Suprapubic skin (tissue), 4 donors: Measurements from ENCODE around the gene CLEC4F. TPM values are rescaled to one million over a fixed set of nuclear protein-coding genes. Genes with fewer than 3 reads are reported as not detected.

Experiments used
- DNase-seq, 2 donors: peaks; one replicate each; pipeline ENCODE4 v3.0.0-alpha.2; 2019; ENCODE audit warnings: low spot score in 2 of 2
- H3K27ac ChIP-seq: fragments of 200-600 bp; sonication (generic); one replicate; pipeline ENCODE4 v1.5.1; 2019
- H3K27me3 ChIP-seq: fragments of 200-600 bp; sonication (generic); one replicate; pipeline ENCODE4 v1.5.1; 2019
- H3K36me3 ChIP-seq: fragments of 200-600 bp; sonication (generic); one replicate; pipeline ENCODE4 v1.5.1; 2019
- H3K4me1 ChIP-seq: fragments of 200-600 bp; sonication (generic); one replicate; pipeline ENCODE4 v1.5.1; 2019
- H3K4me3 ChIP-seq: fragments of 200-600 bp; sonication (generic); one replicate; pipeline ENCODE4 v1.5.1; 2019; ENCODE audit warnings: mild to moderate bottlenecking
- H3K9me3 ChIP-seq: fragments of 200-600 bp; sonication (generic); one replicate; pipeline ENCODE4 v1.5.1; 2019
- CTCF ChIP-seq, 2 donors: fragments of 200-600 bp in 1 of 2; fragments of 450-650 bp in 1 of 2; sonication (generic) in 1 of 2; IDR thresholded peaks; one replicate each; pipeline ENCODE4 v1.5.1; 2016 to 2019; ENCODE audit warnings: antibody characterized with exemption in 2 of 2, mild to moderate bottlenecking in 1 of 2, moderate library complexity in 1 of 2
- EP300 ChIP-seq: sonication (generic); formaldehyde crosslinking; IDR thresholded peaks from one replicate; pipeline ENCODE4 v1.6.1; 2017; ENCODE audit warnings: antibody characterized with exemption
- POLR2A ChIP-seq, 2 donors: fragments of 450-650 bp; IDR thresholded peaks; one replicate each; pipeline ENCODE4 v1.6.1; 2017; ENCODE audit warnings: antibody characterized with exemption in 2 of 2, mild to moderate bottlenecking in 2 of 2, moderate library complexity in 2 of 2
- POLR2AphosphoS5 ChIP-seq, 3 donors: sonication (generic); formaldehyde crosslinking; IDR thresholded peaks; one replicate each; pipeline ENCODE4 v1.6.1; 2017; ENCODE audit warnings: antibody characterized with exemption in 3 of 3
- WGBS: methylation state at CpG from one replicate; pipeline ENCODE4 v1.1.5; 2018; 5-methylcytosine and 5-hydroxymethylcytosine counted together
- total RNA-seq, 4 donors: library from RNA; depleted of rRNA; stranded (reverse); fragments of >200 nt; gene quantifications; one replicate each; pipeline ENCODE4 v1.1.0, GENCODE V29; 2016

CLEC4F gene
- total RNA-seq, 4 donors from 2014 or later: 0.60 to 3.0 (median 0.93) TPM

GRCh38 chr2:70852824-70853223 lies 32.4 kb upstream of the CLEC4F start:
- no peak for DNase-seq
- no peaks in the 10 kb centered on the region for H3K4me1 ChIP-seq
- H3K4me3 ChIP-seq: no peak overlapping the region
- WGBS: 83% methylated on average over 1 of the region's 1 CpG
- H3K27ac ChIP-seq: no peak overlapping the region
- no peak for TF ChIP-seq POLR2AphosphoS5 (IDR thresholded peaks at IDR 0.05)
- TF ChIP-seq CTCF (IDR thresholded peaks at IDR 0.05): no peak
- no peak for TF ChIP-seq EP300
- peaks cover 3% of the 10 kb centered on the region for H3K27me3 ChIP-seq
- H3K36me3 ChIP-seq: no peaks in the 10 kb centered on the region
- H3K9me3 ChIP-seq: no peaks in the 10 kb centered on the region

- peaks cover 3% of the 10 kb centered on the region for H3K27me3 ChIP-seq
- no peaks in the 10 kb centered on the region for H3K4me1 ChIP-seq
- no peak overlapping the region for H3K27ac ChIP-seq
- DNase-seq: no peak
- H3K4me3 ChIP-seq: no peak overlapping the region
- H3K9me3 ChIP-seq: no peaks in the 10 kb centered on the region
- no peak for TF ChIP-seq EP300
- no peak for TF ChIP-seq CTCF (IDR thresholded peaks at IDR 0.05)
- TF ChIP-seq POLR2AphosphoS5 (IDR thresholded peaks at IDR 0.05): no peak
- TF ChIP-seq POLR2A (IDR thresholded peaks at IDR 0.05): no peak
- WGBS: 66% methylated on average over 4 of the region's 4 CpGs
- H3K36me3 ChIP-seq: no peaks in the 10 kb centered on the region
Observed at GRCh38 chr2:70851704-70852103, 31.3 kb upstream of the CLEC4F start.

GRCh38 chr2:70850925-70851324 lies 30.5 kb upstream of the CLEC4F start:
- no peaks in the 10 kb centered on the region for H3K4me1 ChIP-seq
- H3K4me3 ChIP-seq: no peak overlapping the region
- TF ChIP-seq CTCF (IDR thresholded peaks at IDR 0.05) (no peak), POLR2AphosphoS5 (IDR thresholded peaks at IDR 0.05) (no peak), EP300 (no peak), POLR2A (IDR thresholded peaks at IDR 0.05) (no peak)
- no peak overlapping the region for H3K27ac ChIP-seq
- no peaks in the 10 kb centered on the region for H3K36me3 ChIP-seq
- H3K9me3 ChIP-seq: no peaks in the 10 kb centered on the region
- WGBS: 61% methylated on average over 2 of the region's 2 CpGs
- DNase-seq: no peak
- H3K27me3 ChIP-seq: peaks cover 3% of the 10 kb centered on the region

- H3K4me3 ChIP-seq: no peak overlapping the region
- no peaks in the 10 kb centered on the region for H3K4me1 ChIP-seq
- no peak for TF ChIP-seq CTCF (IDR thresholded peaks at IDR 0.05)
- no peaks in the 10 kb centered on the region for H3K36me3 ChIP-seq
- H3K9me3 ChIP-seq: no peaks in the 10 kb centered on the region
- WGBS: 84% methylated on average over 4 of the region's 7 CpGs
- DNase-seq: no peak
- H3K27ac ChIP-seq: no peak overlapping the region
- peaks cover 14% of the 10 kb centered on the region for H3K27me3 ChIP-seq
Observed at GRCh38 chr2:70842401-70842800, 22.0 kb upstream of the CLEC4F start.

- H3K4me1 ChIP-seq: no peaks in the 10 kb centered on the region
- no peak for DNase-seq
- H3K36me3 ChIP-seq: no peaks in the 10 kb centered on the region
- H3K9me3 ChIP-seq: no peaks in the 10 kb centered on the region
- 82% methylated on average over 10 of the region's 10 CpGs for WGBS
- no peak overlapping the region for H3K4me3 ChIP-seq
- no peak overlapping the region for H3K27ac ChIP-seq
- TF ChIP-seq EP300 (no peak), CTCF (IDR thresholded peaks at IDR 0.05) (no peak), POLR2AphosphoS5 (IDR thresholded peaks at IDR 0.05) (no peak), POLR2A (IDR thresholded peaks at IDR 0.05) (no peak)
- peaks cover 23% of the 10 kb centered on the region for H3K27me3 ChIP-seq
Observed at GRCh38 chr2:70837980-70838925, 17.9 kb upstream of the CLEC4F start.
